GM21786 (cell line): ENCODE measurements around the gene CLUH.
"Not testable (repeated sequence)": the region's sequence is repeated elsewhere in the genome, so short reads cannot be mapped to it uniquely, and the experiment has no call there.

Source experiments
- ATAC-seq: cut with Tn5 transposase; IDR thresholded peaks from one replicate; pipeline ENCODE4 v1.9.1; 2021; ENCODE audit not compliant: unreplicated experiment

The CLUH gene

DNA sequence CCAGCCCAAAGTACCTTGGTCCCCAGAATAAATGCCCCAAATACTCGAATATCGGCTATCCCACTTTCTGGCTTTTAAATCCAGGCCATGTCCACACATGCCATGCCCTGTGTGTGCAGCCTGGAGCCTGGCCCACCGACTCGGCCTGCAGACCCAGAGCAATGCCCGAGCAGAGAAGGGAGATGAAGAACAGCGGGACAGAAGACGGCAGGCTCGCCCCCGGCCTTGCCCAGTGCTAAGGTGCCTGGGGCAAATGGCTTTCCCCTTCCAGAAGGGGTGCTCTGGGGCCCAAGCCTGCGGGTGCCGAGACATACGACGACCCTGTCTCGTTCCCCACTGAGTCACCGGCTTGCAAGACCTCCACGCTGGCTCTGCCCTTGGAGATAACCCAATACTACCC is 8.0 kb downstream of the CLUH start:
- no peak for ATAC-seq

DNA sequence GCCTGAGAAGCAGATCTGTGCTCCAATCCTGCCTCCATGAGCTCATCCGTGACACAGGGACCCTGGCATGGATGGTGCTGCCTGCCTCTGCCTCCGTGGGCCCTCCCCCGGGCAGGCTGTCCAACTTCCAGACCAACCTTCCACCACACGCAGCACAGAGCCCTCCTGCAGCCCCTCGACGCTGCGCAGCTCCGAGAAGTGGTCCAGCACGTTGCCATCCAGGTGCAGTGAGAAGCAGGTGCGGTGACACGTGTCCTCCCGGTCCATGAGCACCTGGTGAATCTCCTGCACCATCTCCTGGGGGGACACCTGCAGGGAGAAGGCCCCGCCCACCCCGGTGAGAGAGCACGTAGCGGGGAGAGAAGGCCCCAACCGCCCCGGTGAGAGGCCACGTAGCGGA is 8.4 kb downstream of the CLUH start:
- no peak for ATAC-seq

GRCh38 chr17:2701996-2702741 is 9.4 kb downstream of the CLUH start:
- ATAC-seq, result no peak

DNA sequence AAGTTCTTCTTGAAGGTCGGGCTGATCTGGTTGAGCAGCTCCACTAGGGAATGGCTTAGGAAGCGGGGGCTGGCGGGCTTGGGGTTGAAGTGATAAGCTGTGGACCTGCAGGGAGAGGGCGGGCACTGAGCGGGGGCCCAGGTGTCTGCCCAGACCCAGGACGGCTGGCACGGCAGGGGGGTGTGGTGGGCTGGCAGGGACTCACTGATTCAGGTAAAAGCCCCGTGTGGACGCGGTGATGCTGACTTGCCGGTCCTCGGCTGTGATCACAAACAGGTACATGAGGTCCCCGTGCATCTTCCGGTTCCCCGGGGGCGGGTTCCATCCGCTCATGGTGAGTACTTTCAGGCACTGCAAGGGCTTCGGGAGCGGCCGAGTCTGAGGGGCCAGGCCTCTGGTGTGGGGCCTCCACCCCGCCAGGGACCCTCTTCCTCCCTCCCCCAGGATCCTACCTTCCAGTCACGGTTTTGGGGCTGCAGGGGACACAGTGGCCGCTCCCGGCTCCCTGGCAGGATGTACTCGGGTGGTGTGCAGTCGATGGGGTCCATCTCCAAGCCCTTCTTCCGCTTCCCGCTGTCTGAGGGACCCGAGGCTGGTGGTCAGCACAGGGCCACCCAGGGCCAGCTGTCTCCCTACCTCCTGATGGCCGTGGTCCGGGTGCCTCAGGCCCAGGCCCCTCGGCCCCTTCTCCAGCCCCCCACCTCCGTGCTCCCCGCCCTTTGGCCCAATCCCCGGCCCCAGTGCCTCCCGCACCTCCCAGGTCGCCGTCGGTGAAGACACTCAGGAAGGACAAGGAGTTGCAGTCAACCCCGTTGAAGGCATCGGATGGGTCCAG is 10.2 kb downstream of the CLUH start:
- ATAC-seq, result no peak

DNA sequence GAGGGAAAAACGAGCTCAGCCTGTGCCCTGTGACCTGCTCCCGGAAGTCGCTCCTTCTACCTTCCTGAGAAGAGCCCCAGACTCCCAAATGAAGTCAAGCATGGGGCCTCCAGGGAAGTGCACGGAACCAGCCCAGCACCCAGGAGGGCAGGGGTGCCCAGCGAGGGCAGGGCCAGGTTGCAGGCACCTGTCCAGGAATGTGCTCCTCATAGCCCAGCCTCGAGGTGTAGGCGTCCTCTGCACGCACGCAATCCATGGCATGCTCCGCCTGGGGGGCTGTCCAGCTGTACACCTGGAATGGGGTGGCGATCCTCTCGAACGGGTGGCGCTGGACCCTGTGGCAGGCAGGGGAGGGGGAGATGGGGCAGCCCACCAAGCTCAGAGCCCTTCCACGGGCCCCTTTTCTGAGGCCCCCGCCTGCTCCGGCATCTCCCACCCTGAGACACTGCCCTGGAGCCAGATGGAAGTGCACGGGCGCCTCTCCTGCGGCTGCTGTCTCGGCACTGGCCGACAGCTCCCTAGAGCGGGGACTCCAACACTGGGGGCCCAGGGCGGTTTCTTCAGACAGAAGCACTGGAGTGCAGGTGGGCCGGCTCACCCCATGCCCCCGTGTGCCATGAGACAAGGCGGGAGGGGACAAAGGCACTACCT is 10.9 kb downstream of the CLUH start:
- ATAC-seq, result no peak

DNA sequence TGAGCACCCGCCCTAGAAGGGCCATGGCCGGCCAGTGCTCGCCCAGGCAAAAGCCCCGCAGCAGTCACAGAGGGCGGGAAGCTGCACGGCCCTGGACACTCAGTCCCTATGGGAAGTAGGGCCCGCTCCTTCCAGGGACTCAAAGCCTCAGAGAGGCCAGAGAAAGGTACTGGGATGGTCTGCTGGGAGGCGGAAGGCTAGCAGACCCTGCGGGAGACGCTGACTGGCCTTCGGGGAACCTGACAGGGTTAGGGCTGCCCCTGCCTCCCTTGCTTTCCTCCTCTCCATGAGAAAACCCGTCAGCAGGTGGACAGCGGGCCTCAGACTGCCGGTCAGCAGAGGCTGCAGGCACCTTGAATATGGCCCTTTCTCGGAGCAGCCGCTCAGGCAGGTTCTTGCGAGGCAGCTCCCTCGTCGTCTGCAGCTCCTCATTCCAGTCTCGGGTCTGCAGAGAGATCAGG is 11.5 kb downstream of the CLUH start:
- ATAC-seq, result no peak

- ATAC-seq, result not testable (repeated sequence)
These were observed 12.3 kb downstream of the CLUH start for GRCh38 chr17:2699216-2699805.

- no peak for ATAC-seq
These were observed 13.9 kb downstream of the CLUH start for GRCh38 chr17:2697611-2698162.

- ATAC-seq, result no peak
These were observed 15.4 kb downstream of the CLUH start for GRCh38 chr17:2695961-2696760.

DNA sequence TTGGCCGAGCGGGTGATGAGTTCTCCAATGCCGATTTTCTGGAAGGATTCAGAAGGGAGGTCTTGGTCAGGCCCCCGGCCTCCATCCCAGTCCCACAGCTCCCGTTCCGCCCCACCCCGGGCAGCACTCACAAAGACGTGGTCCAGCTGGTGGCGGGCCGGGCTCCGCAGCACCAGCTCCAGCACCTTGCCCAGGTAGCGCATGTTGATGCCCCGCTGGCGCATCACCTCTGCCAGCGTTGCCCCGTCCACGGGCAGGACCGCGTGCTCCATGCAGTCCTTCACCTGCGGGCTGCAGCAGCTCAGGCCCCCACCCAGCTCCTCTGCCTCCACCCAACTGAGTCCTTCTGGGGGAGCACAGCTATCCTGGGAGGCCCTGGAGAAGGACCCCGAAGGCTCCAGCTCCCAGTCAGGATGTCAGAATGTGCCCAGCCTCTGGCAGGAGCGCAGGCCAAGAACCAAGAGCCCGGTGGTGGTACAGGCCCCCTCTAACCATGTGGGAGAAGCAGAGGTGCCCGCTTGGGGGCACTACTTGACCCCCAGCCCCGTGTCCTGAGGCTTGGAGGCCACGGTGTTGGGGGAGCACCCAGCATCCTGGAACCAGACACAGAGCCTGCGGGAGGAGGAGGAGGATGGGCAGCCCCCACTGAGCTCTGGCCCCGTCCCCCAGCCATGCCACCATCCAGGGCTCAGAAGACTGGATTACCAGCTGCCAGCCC is 16.2 kb downstream of the CLUH start:
- no peak for ATAC-seq

- ATAC-seq, result no peak
These were observed 17.0 kb downstream of the CLUH start for GRCh38 chr17:2694381-2695242.

DNA sequence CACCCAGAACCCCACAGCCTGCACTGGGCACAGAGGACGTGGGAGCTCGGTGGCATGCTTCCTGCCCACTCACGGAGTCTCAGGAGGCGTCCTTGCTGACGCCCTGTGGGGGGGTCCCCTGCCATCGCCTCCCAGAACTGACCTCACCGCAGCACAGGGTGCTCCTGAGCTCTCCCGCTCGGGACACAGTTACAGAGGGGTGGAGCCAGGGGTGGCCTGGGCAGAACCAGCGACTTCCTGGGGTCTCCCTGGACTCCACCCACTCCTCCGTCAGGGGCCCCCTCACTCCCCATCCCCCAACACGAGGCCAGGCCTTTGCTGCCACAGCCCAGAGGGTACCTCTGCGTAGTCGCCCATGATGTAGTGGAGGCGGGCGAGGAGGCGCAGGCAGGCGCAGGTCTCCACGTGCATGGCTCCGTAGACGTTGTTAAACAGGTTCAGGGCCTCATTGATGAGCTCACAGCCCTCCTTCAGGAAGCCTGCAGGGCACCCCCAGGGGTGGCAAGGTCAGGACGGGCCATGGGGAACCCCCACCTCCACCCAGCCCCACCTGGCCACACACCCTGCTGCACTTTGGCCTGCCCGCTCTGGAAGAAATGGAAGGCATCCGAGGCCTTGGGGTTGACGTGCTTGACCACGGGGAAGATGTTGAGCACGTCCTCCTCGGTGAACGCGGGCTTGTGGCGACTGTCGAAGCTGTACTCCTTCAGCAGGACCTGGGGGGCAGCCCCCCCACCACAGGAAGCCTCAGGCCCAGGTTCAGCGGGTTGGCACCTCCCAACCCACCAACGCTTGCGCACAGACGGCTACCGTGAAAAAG is 17.8 kb downstream of the CLUH start:
- no peak for ATAC-seq

DNA sequence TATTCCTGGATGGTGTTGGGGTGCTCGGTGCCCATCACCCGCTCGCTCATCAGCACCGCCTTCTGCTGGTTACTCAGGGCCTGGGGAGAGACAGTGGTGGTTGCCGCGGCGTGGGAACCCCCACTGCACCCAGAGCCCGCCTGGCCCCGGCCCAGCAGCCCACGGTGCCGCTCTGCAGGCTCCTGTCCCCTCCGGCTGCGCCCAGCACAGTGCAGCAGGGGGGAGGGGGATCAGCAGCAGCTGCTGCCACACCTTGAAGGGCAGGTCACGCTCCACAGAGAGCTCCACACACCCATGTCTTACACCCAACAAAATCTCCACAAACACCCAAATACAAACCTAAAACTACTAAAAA is 18.8 kb downstream of the CLUH start:
- ATAC-seq, result no peak

DNA sequence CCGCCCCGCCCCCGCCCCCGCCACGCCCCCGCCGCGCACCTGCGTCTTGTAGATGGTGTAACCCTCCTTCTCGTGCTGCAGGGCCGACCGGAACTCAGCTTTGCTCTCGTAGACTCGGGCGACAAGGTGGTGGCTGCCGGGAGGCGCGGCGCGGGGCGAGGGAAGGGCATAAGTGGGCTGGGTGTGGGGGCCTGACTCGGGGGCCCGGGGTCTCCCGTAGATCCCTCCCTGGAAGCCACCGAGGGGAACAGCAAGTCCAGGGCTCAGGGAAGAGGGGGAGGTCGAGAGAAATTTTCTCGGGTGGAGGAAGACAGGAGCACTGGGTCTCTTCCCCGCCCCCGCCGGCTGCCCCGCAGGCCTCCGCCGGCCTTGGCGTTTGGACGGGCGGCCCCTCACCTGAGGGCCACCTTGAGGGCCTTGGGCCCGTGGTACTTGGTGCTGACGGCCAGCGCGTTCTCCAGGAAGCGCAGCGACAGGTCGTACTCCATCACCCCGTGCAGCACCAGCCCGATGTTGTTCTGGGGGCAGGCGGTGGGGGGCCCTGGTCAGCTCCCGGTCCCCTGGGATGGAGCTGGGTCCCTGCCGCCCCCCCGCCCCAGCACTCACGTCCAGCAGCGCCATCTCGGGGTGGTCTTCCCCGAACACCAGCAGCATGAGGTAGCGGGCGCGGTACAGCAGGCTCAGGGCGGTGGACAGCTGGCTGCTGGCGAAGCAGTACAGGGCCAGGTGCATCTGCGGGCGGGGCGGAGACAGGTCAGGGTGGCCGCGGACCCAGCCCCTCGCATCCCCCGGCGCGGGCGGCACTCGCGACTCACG is 19.4 kb downstream of the CLUH start:
- no peak for ATAC-seq

GRCh38 chr17:2691069-2691871 is 20.3 kb downstream of the CLUH start:
- ATAC-seq, result no peak
